ENCODE results near the gene CELA2B. TPM values are rescaled to one million over a fixed set of nuclear protein-coding genes. Genes with fewer than 3 reads are reported as not detected.

The CELA2B gene
- total RNA-seq, 2 experiments from 2014 or later, result not detected

DNA sequence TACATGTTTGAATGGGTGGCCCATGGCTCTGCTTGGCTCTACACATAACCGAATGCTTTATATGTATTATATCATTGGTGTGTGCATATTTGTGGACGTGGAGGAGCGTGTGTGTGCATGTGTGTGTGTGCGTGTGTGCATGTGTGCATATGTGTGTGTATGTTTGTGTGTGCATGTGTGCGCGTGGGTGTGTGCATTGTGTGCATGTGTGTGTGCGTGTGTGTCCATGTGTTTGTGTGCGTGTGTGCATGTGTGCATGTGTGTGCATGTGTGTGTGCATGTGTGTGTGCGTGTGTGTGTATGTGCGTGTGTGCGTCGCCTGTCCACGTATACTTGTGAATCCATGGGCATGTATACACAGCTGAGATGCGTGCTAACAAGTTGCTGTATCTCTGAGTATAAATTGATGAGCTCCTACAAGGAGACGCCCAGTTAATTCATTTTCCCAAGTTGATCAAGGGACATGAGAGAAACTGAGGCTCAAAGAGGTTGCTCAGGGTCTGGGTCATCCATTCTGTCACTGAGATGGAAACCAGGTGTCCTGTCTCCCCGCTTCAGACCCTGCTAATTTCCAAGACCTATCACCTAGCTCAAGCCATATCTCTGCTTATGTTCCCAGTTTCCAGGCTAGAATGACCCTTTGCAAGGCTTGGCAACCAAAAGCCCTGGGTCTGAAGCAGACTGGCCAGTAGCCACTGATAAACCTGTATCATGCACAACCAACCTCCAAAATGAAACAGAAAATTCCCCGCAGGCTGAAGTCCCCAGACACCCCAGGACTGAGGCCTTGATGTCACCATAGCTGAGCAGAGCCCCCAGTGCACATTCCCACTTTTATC, 40.4 kb upstream of the CELA2B start:
- TF ChIP-seq, protein P1, sequence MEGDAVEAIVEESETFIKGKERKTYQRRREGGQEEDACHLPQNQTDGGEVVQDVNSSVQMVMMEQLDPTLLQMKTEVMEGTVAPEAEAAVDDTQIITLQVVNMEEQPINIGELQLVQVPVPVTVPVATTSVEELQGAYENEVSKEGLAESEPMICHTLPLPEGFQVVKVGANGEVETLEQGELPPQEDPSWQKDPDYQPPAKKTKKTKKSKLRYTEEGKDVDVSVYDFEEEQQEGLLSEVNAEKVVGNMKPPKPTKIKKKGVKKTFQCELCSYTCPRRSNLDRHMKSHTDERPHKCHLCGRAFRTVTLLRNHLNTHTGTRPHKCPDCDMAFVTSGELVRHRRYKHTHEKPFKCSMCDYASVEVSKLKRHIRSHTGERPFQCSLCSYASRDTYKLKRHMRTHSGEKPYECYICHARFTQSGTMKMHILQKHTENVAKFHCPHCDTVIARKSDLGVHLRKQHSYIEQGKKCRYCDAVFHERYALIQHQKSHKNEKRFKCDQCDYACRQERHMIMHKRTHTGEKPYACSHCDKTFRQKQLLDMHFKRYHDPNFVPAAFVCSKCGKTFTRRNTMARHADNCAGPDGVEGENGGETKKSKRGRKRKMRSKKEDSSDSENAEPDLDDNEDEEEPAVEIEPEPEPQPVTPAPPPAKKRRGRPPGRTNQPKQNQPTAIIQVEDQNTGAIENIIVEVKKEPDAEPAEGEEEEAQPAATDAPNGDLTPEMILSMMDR (IDR thresholded peaks at IDR 0.05), result no peak
- Mint-ChIP-seq H3K27me3 (no peaks in the 10 kb centered on the region), H3K9me3 (no peaks in the 10 kb centered on the region), H3K4me1 (ENCODE audit: low read depth) (no peaks in the 10 kb centered on the region), H3K27ac (no peak overlapping the region), H3K4me3 (no peak overlapping the region), H3K36me3 (ENCODE audit: low read depth) (no peaks in the 10 kb centered on the region)
- CTCF ChIA-PET, result interaction anchor here (0.9 to 4.6 kb wide), 2 partner anchors 12 to 112 kb away, joined by 3 to 25 read pairs; no protein-coding TSS in a partner anchor
- POLR2A ChIA-PET, result interaction anchor here (0.6 to 1.2 kb wide), 3 partner anchors 9 to 93 kb away, joined by 3 read pairs; no protein-coding TSS in a partner anchor
- DNase-seq, result no peak
- ATAC-seq, result no peak
- intact Hi-C loops (cut with micrococcal nuclease), result no loop called here

DNA sequence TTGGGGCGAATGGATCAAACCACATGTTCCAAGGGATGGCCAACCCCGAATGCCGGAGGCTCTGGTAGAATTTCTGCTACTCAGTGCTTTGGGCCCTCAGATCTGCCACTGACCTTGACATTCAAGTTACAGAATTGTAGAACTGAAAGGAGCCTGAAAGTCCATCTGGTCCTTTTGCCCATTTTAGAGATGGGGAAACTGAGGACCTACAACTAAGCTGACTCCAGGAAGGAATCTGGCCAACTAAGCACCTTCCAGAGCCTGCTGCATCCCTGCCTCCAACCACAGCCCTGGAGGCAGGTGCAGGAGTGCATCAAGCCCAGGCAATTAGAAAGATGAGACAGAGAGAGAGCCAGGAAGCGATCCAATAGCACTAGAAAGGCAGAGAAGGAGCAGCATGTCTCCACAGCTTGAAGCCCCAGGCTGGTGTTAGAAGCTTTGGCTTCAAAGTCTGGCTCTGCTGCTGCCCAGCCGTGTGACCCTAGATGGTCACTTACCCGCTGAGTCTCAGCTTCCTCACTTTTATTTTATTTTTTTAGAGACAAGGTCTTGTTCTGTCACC, 38.9 kb upstream of the CELA2B start:
- POLR2A ChIA-PET, result no interaction called here
- no peaks in the 10 kb centered on the region for H3K9me3 Mint-ChIP-seq
- intact Hi-C loops (cut with micrococcal nuclease), result no loop called here
- TF ChIP-seq, protein P1 (IDR thresholded peaks at IDR 0.05), result no peak
- H3K36me3 Mint-ChIP-seq (ENCODE audit: low read depth), result no peaks in the 10 kb centered on the region
- no peak overlapping the region for H3K27ac Mint-ChIP-seq
- H3K4me1 Mint-ChIP-seq (ENCODE audit: low read depth), result no peaks in the 10 kb centered on the region
- no peak for DNase-seq
- no peaks in the 10 kb centered on the region for H3K27me3 Mint-ChIP-seq
- CTCF ChIA-PET, result interaction anchor here (4.6 kb wide), 1 partner anchor 114 kb away, joined by 25 read pairs; no protein-coding TSS in a partner anchor
- ATAC-seq, result no peak
- no peak overlapping the region for H3K4me3 Mint-ChIP-seq

DNA sequence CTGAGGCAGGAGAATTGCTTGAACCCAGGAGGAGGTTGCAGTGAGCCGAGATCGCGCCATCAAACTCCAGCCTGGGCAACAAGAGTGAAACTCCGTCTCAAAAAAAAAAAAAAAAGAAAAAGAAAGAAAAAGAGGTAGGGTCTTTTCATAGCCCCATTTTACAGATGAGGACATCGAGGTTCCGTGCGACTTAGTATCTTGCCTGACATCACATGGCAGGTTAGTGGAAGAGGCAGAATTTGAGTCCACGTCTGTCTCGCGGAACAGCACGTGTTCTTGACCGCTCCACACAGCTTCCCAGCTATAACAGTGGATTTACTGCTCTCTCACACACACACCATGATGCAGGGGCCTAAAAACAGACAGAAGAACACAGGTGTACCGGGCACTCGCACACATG, 36.6 kb upstream of the CELA2B start:
- Mint-ChIP-seq H3K36me3 (ENCODE audit: low read depth) (no peaks in the 10 kb centered on the region), H3K27ac (no peak overlapping the region), H3K4me3 (no peak overlapping the region), H3K27me3 (no peaks in the 10 kb centered on the region), H3K9me3 (no peaks in the 10 kb centered on the region), H3K4me1 (ENCODE audit: low read depth) (no peaks in the 10 kb centered on the region)
- no peak for DNase-seq
- POLR2A ChIA-PET, result no interaction called here
- CTCF ChIA-PET, result interaction anchor here (1.0 kb wide), 1 partner anchor 116 kb away, joined by 4 read pairs; no protein-coding TSS in a partner anchor
- intact Hi-C loops (cut with micrococcal nuclease), result no loop called here
- no peak for ATAC-seq
- TF ChIP-seq, protein P1 (IDR thresholded peaks at IDR 0.05), result no peak

DNA sequence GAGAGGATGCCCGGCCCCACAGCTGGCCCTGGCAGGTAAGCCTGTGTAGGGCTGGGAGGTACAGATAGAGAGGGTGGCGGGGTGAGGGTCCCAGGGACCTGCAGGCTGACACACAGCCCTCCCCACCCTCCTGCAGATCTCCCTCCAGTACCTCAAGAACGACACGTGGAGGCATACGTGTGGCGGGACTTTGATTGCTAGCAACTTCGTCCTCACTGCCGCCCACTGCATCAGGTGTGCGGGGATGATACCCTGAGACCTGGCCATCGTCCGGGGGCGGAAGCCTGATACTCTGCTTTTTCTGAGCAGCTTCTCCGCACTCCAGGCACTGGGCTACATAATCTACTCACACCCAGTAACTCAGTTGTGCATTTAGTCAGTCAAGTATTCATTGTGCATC, 35.5 kb upstream of the CELA2B start:
- Mint-ChIP-seq H3K4me1 (ENCODE audit: low read depth) (no peaks in the 10 kb centered on the region), H3K27ac (no peak overlapping the region), H3K9me3 (no peaks in the 10 kb centered on the region), H3K36me3 (ENCODE audit: low read depth) (no peaks in the 10 kb centered on the region), H3K4me3 (no peak overlapping the region), H3K27me3 (no peaks in the 10 kb centered on the region)
- ATAC-seq, result no peak
- intact Hi-C loops (cut with micrococcal nuclease), result no loop called here
- POLR2A ChIA-PET, result no interaction called here
- no peak for DNase-seq
- CTCF ChIA-PET, result no interaction called here
- TF ChIP-seq, protein P1 (IDR thresholded peaks at IDR 0.05), result no peak

DNA sequence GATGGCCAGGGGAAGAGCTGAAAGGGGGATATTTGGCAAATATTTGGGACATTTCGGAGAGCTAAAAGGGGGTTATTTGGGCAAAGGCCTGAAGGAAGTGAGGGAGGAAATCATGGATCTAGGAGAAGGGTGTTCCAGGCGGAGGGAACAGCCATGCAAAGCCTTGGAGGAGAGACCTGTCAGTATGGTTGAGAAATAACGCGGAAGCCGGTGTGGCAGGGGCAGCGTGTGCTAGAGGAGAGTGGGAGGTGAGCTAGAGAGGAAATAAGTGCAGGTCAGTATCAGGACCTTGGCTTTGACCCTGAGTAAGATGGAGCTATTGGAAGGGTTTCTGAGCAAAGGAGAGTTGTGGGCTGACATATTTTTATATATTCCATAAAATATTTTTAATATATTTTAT, 34.7 kb upstream of the CELA2B start:
- no peaks in the 10 kb centered on the region for H3K9me3 Mint-ChIP-seq
- H3K27me3 Mint-ChIP-seq, result peaks cover 1% of the 10 kb centered on the region
- POLR2A ChIA-PET, result no interaction called here
- intact Hi-C loops (cut with micrococcal nuclease), result no loop called here
- TF ChIP-seq, protein P1 (IDR thresholded peaks at IDR 0.05), result no peak
- no peak overlapping the region for H3K27ac Mint-ChIP-seq
- no peak overlapping the region for H3K4me3 Mint-ChIP-seq
- no peaks in the 10 kb centered on the region for H3K36me3 Mint-ChIP-seq (ENCODE audit: low read depth)
- no peak for DNase-seq
- no peak for ATAC-seq
- CTCF ChIA-PET, result no interaction called here
- peaks cover 5% of the 10 kb centered on the region for H3K4me1 Mint-ChIP-seq (ENCODE audit: low read depth)
